Nephron progenitor cell (in vitro differentiated cells): ENCODE results near the gene LITAF.

Experiments
- DNase-seq: peaks from one replicate; pipeline ENCODE4 v3.0.0; 2021
- H3K27ac Mint-ChIP-seq: 2 replicates; pipeline ENCODE4 v1.8.0; 2021; ENCODE audit warnings: mild to moderate bottlenecking, moderate library complexity, mixed read lengths
- H3K27me3 Mint-ChIP-seq: 2 replicates; pipeline ENCODE4 v1.8.0; 2021; ENCODE audit warnings: mild to moderate bottlenecking, low read depth, mixed read lengths; ENCODE audit not compliant: poor library complexity
- H3K36me3 Mint-ChIP-seq: 2 replicates; pipeline ENCODE4 v1.8.0; 2021; ENCODE audit warnings: low read depth, mixed read lengths
- H3K4me1 Mint-ChIP-seq: 2 replicates; pipeline ENCODE4 v1.8.0; 2021; ENCODE audit warnings: mixed read lengths
- H3K4me3 Mint-ChIP-seq: 2 replicates; pipeline ENCODE4 v1.8.0; 2021; ENCODE audit warnings: mild to moderate bottlenecking, moderate library complexity, mixed read lengths
- H3K9me3 Mint-ChIP-seq: 2 replicates; pipeline ENCODE4 v1.8.0; 2021; ENCODE audit warnings: mild to moderate bottlenecking, moderate library complexity, mixed read lengths
- CTCF ChIP-seq: fragments of 200-600 bp; sonication (generic); IDR thresholded peaks from 2 replicates; pipeline ENCODE4 v1.5.0; 2021; ENCODE audit warnings: antibody characterized with exemption

The LITAF gene

GRCh38 chr16:11552440-11552839 is 34.3 kb downstream of the LITAF start:
- peak overlapping the region; percentile 40 for H3K27ac Mint-ChIP-seq
- H3K4me1 Mint-ChIP-seq: no peaks in the 10 kb centered on the region
- H3K9me3 Mint-ChIP-seq: peaks cover 41% of the 10 kb centered on the region
- H3K4me3 Mint-ChIP-seq: no peak overlapping the region
- peaks cover 4% of the 10 kb centered on the region for H3K27me3 Mint-ChIP-seq
- no peak for TF ChIP-seq CTCF
- H3K36me3 Mint-ChIP-seq: peaks cover 76% of the 10 kb centered on the region
- no peak for DNase-seq

GRCh38 chr16:11551842-11552241 is 34.9 kb downstream of the LITAF start:
- peaks cover 4% of the 10 kb centered on the region for H3K27me3 Mint-ChIP-seq
- H3K27ac Mint-ChIP-seq: no peak overlapping the region
- H3K4me1 Mint-ChIP-seq: no peaks in the 10 kb centered on the region
- H3K4me3 Mint-ChIP-seq: no peak overlapping the region
- no peak for DNase-seq
- H3K36me3 Mint-ChIP-seq: peaks cover 71% of the 10 kb centered on the region
- peaks cover 35% of the 10 kb centered on the region for H3K9me3 Mint-ChIP-seq
- TF ChIP-seq CTCF: no peak

GRCh38 chr16:11550791-11551498 is 35.8 kb downstream of the LITAF start:
- DNase-seq: no peak
- Mint-ChIP-seq H3K4me3 (no peak overlapping the region), H3K27ac (no peak overlapping the region), H3K27me3 (peaks cover 4% of the 10 kb centered on the region), H3K4me1 (no peaks in the 10 kb centered on the region), H3K36me3 (peaks cover 62% of the 10 kb centered on the region), H3K9me3 (peaks cover 26% of the 10 kb centered on the region)
- TF ChIP-seq CTCF: no peak

GRCh38 chr16:11547118-11547916 is 39.4 kb downstream of the LITAF start:
- Mint-ChIP-seq H3K36me3 (peaks cover 33% of the 10 kb centered on the region), H3K27me3 (no peaks in the 10 kb centered on the region), H3K9me3 (peaks cover 17% of the 10 kb centered on the region), H3K4me1 (peaks cover 9% of the 10 kb centered on the region), H3K27ac (no peak overlapping the region), H3K4me3 (no peak overlapping the region)
- DNase-seq: no peak
- TF ChIP-seq CTCF: no peak

GRCh38 chr16:11546608-11547061 is 40.1 kb downstream of the LITAF start:
- Mint-ChIP-seq H3K4me3 (no peak overlapping the region), H3K9me3 (peaks cover 17% of the 10 kb centered on the region), H3K27ac (no peak overlapping the region), H3K4me1 (peaks cover 9% of the 10 kb centered on the region), H3K27me3 (no peaks in the 10 kb centered on the region), H3K36me3 (peaks cover 31% of the 10 kb centered on the region)
- DNase-seq: no peak
- no peak for TF ChIP-seq CTCF
